ENCODE results near the gene NPPB.

DNA sequence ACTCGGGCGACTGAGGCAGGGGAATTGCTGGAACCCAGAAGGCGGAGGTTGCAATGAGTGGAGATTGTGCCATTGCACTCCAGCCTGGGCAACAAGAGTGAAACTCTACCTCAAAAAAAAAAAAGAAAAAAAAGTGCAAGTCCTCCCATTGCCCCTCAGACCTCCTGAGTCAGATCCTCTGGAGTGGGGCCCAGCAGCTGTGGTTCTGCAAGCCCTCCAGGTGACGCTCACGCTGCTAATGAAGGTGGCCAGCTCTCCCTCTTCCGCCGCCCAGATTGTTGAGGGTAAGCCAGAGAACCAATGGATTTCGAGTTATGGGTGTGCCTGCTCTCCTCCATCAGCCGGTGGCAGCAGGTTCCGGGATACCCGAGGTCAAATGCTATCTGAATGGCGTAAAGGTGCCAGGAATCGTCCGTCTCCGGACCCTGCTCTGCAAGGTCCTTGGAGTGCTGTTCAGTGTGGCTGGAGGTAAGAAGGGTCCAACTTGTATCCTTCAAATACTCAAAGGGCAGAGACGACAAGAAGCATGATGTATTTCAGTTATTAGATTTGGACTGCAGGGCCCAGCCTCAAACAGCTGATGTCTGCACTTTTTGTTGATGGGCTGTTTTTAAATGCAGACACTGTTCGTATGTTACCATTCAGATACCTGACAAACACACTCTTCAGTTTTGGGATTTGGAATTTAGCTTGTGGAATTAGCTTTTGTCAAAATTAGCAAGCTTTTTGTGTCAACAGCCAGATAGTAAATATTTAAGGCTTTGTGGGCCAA, 35.2 kb downstream of the NPPB start:
- TF ChIP-seq, protein P1, sequence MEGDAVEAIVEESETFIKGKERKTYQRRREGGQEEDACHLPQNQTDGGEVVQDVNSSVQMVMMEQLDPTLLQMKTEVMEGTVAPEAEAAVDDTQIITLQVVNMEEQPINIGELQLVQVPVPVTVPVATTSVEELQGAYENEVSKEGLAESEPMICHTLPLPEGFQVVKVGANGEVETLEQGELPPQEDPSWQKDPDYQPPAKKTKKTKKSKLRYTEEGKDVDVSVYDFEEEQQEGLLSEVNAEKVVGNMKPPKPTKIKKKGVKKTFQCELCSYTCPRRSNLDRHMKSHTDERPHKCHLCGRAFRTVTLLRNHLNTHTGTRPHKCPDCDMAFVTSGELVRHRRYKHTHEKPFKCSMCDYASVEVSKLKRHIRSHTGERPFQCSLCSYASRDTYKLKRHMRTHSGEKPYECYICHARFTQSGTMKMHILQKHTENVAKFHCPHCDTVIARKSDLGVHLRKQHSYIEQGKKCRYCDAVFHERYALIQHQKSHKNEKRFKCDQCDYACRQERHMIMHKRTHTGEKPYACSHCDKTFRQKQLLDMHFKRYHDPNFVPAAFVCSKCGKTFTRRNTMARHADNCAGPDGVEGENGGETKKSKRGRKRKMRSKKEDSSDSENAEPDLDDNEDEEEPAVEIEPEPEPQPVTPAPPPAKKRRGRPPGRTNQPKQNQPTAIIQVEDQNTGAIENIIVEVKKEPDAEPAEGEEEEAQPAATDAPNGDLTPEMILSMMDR (IDR thresholded peaks at IDR 0.05), result no peak
- TF ChIP-seq EP300 (IDR thresholded peaks at IDR 0.05) (no peak), POLR2A (IDR thresholded peaks at IDR 0.05) (no peak)

Measured in stomach (tissue), 4 donors.